DMS 273 (cell line): Measurements from ENCODE around the gene CAD.

Source experiments
- DNase-seq: peaks from one replicate; lab custom pipeline; 2025; ENCODE audit not compliant: unreplicated experiment; lab: John Stamatoyannopoulos, UW

The CAD gene

GRCh38 chr2:27275211-27276150, 58.3 kb downstream of the CAD start, which contains the start of gene DNAJC5G:
TSS of gene DNAJC5G (plus strand) at chr2:27275433. CDS start at chr2:27276729, 1,296 bp downstream.
- DNase-seq = no peak

- DNase-seq = no peak
Measured at GRCh38 chr2:27278010-27278409, 60.8 kb downstream of the CAD start.

- DNase-seq = no peak
Measured at GRCh38 chr2:27280826-27281225, 63.7 kb downstream of the CAD start.

GRCh38 chr2:27281442-27281841, 64.3 kb downstream of the CAD start:
- DNase-seq = no peak

- DNase-seq = no peak
Measured at GRCh38 chr2:27281855-27282559, 64.8 kb downstream of the CAD start, which contains the start of gene TRIM54. TSS of gene TRIM54 (plus strand) at chr2:27282429. CDS start at chr2:27282732, 303 bp downstream.

- DNase-seq = peak; percentile 63
Measured at GRCh38 chr2:27282892-27283291, 65.7 kb downstream of the CAD start.

GRCh38 chr2:27284996-27285395, 67.8 kb downstream of the CAD start:
- no peak for DNase-seq

- DNase-seq = no peak
Measured at GRCh38 chr2:27285481-27285880, 68.3 kb downstream of the CAD start.

GRCh38 chr2:27288610-27289009, 71.4 kb downstream of the CAD start:
- no peak for DNase-seq

GRCh38 chr2:27290549-27290948, 73.4 kb downstream of the CAD start:
- no peak for DNase-seq

- peak; percentile 48 for DNase-seq
Measured at GRCh38 chr2:27291865-27292264, 74.7 kb downstream of the CAD start.
